ENCODE data around the gene AARSD1. TPM values are rescaled to one million over a fixed set of nuclear protein-coding genes. Genes with fewer than 3 reads are reported as not detected.
A peak's percentile ranks its signal among the peaks of the same experiment; 100 is the strongest.
"Not testable (repeated sequence)": the region's sequence is repeated elsewhere in the genome, so short reads cannot be mapped to it uniquely, and the experiment has no call there.

Gene AARSD1
- total RNA-seq, 1 experiment from 2014 or later: 96.6 TPM

GRCh38 chr17:42922294-42922693, 42.0 kb downstream of the AARSD1 start:
- Mint-ChIP-seq H3K27me3 (ENCODE audit: unreplicated experiment) (peaks cover 10% of the 10 kb centered on the region), H3K36me3 (ENCODE audit: insufficient read depth, unreplicated experiment) (no peaks in the 10 kb centered on the region), H3K9me3 (ENCODE audit: low read depth, unreplicated experiment) (no peaks in the 10 kb centered on the region), H3K4me3 (ENCODE audit: low read depth, unreplicated experiment) (no peak overlapping the region), H3K4me1 (ENCODE audit: low read depth, unreplicated experiment) (no peaks in the 10 kb centered on the region), H3K27ac (ENCODE audit: unreplicated experiment) (no peak overlapping the region)
- TF ChIP-seq, protein P1, sequence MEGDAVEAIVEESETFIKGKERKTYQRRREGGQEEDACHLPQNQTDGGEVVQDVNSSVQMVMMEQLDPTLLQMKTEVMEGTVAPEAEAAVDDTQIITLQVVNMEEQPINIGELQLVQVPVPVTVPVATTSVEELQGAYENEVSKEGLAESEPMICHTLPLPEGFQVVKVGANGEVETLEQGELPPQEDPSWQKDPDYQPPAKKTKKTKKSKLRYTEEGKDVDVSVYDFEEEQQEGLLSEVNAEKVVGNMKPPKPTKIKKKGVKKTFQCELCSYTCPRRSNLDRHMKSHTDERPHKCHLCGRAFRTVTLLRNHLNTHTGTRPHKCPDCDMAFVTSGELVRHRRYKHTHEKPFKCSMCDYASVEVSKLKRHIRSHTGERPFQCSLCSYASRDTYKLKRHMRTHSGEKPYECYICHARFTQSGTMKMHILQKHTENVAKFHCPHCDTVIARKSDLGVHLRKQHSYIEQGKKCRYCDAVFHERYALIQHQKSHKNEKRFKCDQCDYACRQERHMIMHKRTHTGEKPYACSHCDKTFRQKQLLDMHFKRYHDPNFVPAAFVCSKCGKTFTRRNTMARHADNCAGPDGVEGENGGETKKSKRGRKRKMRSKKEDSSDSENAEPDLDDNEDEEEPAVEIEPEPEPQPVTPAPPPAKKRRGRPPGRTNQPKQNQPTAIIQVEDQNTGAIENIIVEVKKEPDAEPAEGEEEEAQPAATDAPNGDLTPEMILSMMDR (IDR thresholded peaks at IDR 0.05; ENCODE audit: unreplicated experiment): no peak
- no TSS peak for BruUV-seq (replicated peaks)
- DNase-seq: no peak
- intact Hi-C loops (cut with micrococcal nuclease; ENCODE audit: unreplicated experiment): no loop called here
- CTCF ChIA-PET: interaction anchor here (0.6 to 0.8 kb wide), 3 partner anchors 11 to 183 kb away, joined by 3 read pairs; no protein-coding TSS in a partner anchor

- Mint-ChIP-seq H3K27ac (ENCODE audit: unreplicated experiment) (no peak overlapping the region), H3K9me3 (ENCODE audit: low read depth, unreplicated experiment) (no peaks in the 10 kb centered on the region), H3K36me3 (ENCODE audit: insufficient read depth, unreplicated experiment) (no peaks in the 10 kb centered on the region), H3K4me1 (ENCODE audit: low read depth, unreplicated experiment) (no peaks in the 10 kb centered on the region), H3K27me3 (ENCODE audit: unreplicated experiment) (peaks cover 10% of the 10 kb centered on the region), H3K4me3 (ENCODE audit: low read depth, unreplicated experiment) (no peak overlapping the region)
- CTCF ChIA-PET: interaction anchor here (0.6 to 1.3 kb wide), 4 partner anchors 8 to 1522 kb away, joined by 3 to 4 read pairs (median 3); partner anchors contain the start of gene BECN1
- no TSS peak for BruUV-seq (replicated peaks)
- DNase-seq: peak; percentile 27
- intact Hi-C loops (cut with micrococcal nuclease; ENCODE audit: unreplicated experiment): no loop called here
- TF ChIP-seq, protein P1 (IDR thresholded peaks at IDR 0.05; ENCODE audit: unreplicated experiment): no peak
Measured at GRCh38 chr17:42920922-42921321, 43.3 kb downstream of the AARSD1 start.

- intact Hi-C loops (cut with micrococcal nuclease; ENCODE audit: unreplicated experiment): no loop called here
- BruUV-seq (replicated peaks): no TSS peak
- CTCF ChIA-PET: interaction anchor here (0.6 to 1.8 kb wide), 6 partner anchors 9 to 990 kb away, joined by 3 to 8 read pairs (median 3); partner anchors contain the start of gene BECN1
- DNase-seq: no peak
- H3K9me3 Mint-ChIP-seq (ENCODE audit: low read depth, unreplicated experiment): no peaks in the 10 kb centered on the region
- peaks cover 10% of the 10 kb centered on the region for H3K27me3 Mint-ChIP-seq (ENCODE audit: unreplicated experiment)
- no peak overlapping the region for H3K27ac Mint-ChIP-seq (ENCODE audit: unreplicated experiment)
- TF ChIP-seq, protein P1 (IDR thresholded peaks at IDR 0.05; ENCODE audit: unreplicated experiment): no peak
- no peak overlapping the region for H3K4me3 Mint-ChIP-seq (ENCODE audit: low read depth, unreplicated experiment)
- no peaks in the 10 kb centered on the region for H3K36me3 Mint-ChIP-seq (ENCODE audit: insufficient read depth, unreplicated experiment)
- H3K4me1 Mint-ChIP-seq (ENCODE audit: low read depth, unreplicated experiment): no peaks in the 10 kb centered on the region
Measured at GRCh38 chr17:42920106-42920900, 44.0 kb downstream of the AARSD1 start.

DNA sequence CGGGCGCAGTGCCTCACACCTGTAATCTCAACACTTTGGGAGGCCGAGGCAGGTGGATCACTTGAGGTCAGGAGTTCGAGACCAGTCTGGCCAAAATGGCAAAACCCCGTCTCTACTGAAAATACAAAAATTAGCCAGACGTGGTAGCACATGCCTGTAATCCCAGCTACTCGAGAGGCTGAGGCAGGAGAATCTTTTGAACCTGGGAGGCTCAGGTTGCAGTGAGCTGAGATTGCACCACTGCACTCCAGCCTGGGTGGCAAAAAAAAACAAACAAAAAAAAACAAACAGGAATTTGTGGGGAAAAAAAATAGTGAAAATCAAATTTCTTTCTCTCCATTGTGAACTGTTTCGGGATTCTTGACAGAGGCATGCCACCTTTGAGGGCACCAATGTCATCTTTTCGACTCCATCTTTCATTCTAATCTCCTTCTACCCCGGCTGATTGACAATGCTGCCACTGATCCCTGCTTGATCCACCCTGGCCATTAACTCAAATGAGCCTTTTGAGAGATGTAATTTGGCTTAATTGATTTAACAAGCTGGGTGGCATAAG, 44.7 kb downstream of the AARSD1 start:
- H3K4me1 Mint-ChIP-seq (ENCODE audit: low read depth, unreplicated experiment); intact Hi-C loops (cut with micrococcal nuclease; ENCODE audit: unreplicated experiment); H3K4me3 Mint-ChIP-seq (ENCODE audit: low read depth, unreplicated experiment); H3K36me3 Mint-ChIP-seq (ENCODE audit: insufficient read depth, unreplicated experiment); BruUV-seq (replicated peaks); DNase-seq; H3K27me3 Mint-ChIP-seq (ENCODE audit: unreplicated experiment); H3K27ac Mint-ChIP-seq (ENCODE audit: unreplicated experiment); H3K9me3 Mint-ChIP-seq (ENCODE audit: low read depth, unreplicated experiment): not testable (repeated sequence)
- CTCF ChIA-PET: interaction anchor here (0.6 to 1.8 kb wide), 3 partner anchors 9 to 990 kb away, joined by 3 to 8 read pairs (median 4); no protein-coding TSS in a partner anchor
